ENCODE results near the gene KAZN. TPM values are rescaled to one million over a fixed set of nuclear protein-coding genes. Genes with fewer than 3 reads are reported as not detected.
A peak's percentile ranks its signal among the peaks of the same experiment; 100 is the strongest.

Gene KAZN
- total RNA-seq, 1 donor from 2014 or later, result 2.8 TPM

- Histone ChIP-seq H3K27me3 (ENCODE audit: control insufficient read depth, insufficient read depth, low read length) (no peaks in the 10 kb centered on the region), H3K36me3 (ENCODE audit: control insufficient read depth, insufficient read depth, low read length) (no peaks in the 10 kb centered on the region), H3K4me3 (ENCODE audit: low read depth, low read length) (no peak overlapping the region)
- DNase-seq (ENCODE audit: low read depth), result no peak
- TF ChIP-seq CTCF (IDR thresholded peaks at IDR 0.05; ENCODE audit: insufficient read depth, low read length, poor library complexity, severe bottlenecking), result no peak
Measured at GRCh38 chr1:15020943-15021745, 422.7 kb downstream of the KAZN start.

GRCh38 chr1:15022048-15022447, 423.6 kb downstream of the KAZN start:
- no peaks in the 10 kb centered on the region for H3K27me3 ChIP-seq (ENCODE audit: control insufficient read depth, insufficient read depth, low read length)
- TF ChIP-seq CTCF (IDR thresholded peaks at IDR 0.05; ENCODE audit: insufficient read depth, low read length, poor library complexity, severe bottlenecking), result no peak
- H3K36me3 ChIP-seq (ENCODE audit: control insufficient read depth, insufficient read depth, low read length), result no peaks in the 10 kb centered on the region
- no peak overlapping the region for H3K4me3 ChIP-seq (ENCODE audit: low read depth, low read length)
- DNase-seq (ENCODE audit: low read depth), result no peak

- Histone ChIP-seq H3K27me3 (ENCODE audit: control insufficient read depth, insufficient read depth, low read length) (no peaks in the 10 kb centered on the region), H3K4me3 (ENCODE audit: low read depth, low read length) (no peak overlapping the region), H3K36me3 (ENCODE audit: control insufficient read depth, insufficient read depth, low read length) (no peaks in the 10 kb centered on the region)
- no peak for TF ChIP-seq CTCF (IDR thresholded peaks at IDR 0.05; ENCODE audit: insufficient read depth, low read length, poor library complexity, severe bottlenecking)
- DNase-seq (ENCODE audit: low read depth), result no peak
Measured at GRCh38 chr1:15023205-15023604, 424.7 kb downstream of the KAZN start.

- no peak for DNase-seq (ENCODE audit: low read depth)
- no peaks in the 10 kb centered on the region for H3K27me3 ChIP-seq (ENCODE audit: control insufficient read depth, insufficient read depth, low read length)
- no peak for TF ChIP-seq CTCF (IDR thresholded peaks at IDR 0.05; ENCODE audit: insufficient read depth, low read length, poor library complexity, severe bottlenecking)
Measured at GRCh38 chr1:15023976-15024375, 425.5 kb downstream of the KAZN start.

GRCh38 chr1:15026117-15026489, 427.6 kb downstream of the KAZN start:
- no peak for DNase-seq (ENCODE audit: low read depth)
- TF ChIP-seq CTCF (IDR thresholded peaks at IDR 0.05; ENCODE audit: insufficient read depth, low read length, poor library complexity, severe bottlenecking), result no peak
- Histone ChIP-seq H3K36me3 (ENCODE audit: control insufficient read depth, insufficient read depth, low read length) (no peaks in the 10 kb centered on the region), H3K4me3 (ENCODE audit: low read depth, low read length) (no peak overlapping the region), H3K27me3 (ENCODE audit: control insufficient read depth, insufficient read depth, low read length) (no peaks in the 10 kb centered on the region)

More at GRCh38 chr1:15023976-15024375, 425.5 kb downstream of the KAZN start:
- no peak overlapping the region for H3K4me3 ChIP-seq (ENCODE audit: low read depth, low read length)
- H3K36me3 ChIP-seq (ENCODE audit: control insufficient read depth, insufficient read depth, low read length), result no peaks in the 10 kb centered on the region

- no peak for DNase-seq (ENCODE audit: low read depth)
- H3K4me3 ChIP-seq (ENCODE audit: low read depth, low read length), result no peak overlapping the region
Measured at GRCh38 chr1:15027515-15027986, 429.1 kb downstream of the KAZN start.

More at GRCh38 chr1:15027515-15027986, 429.1 kb downstream of the KAZN start:
- Histone ChIP-seq H3K36me3 (ENCODE audit: control insufficient read depth, insufficient read depth, low read length) (no peaks in the 10 kb centered on the region), H3K27me3 (ENCODE audit: control insufficient read depth, insufficient read depth, low read length) (no peaks in the 10 kb centered on the region)
- TF ChIP-seq CTCF (IDR thresholded peaks at IDR 0.05; ENCODE audit: insufficient read depth, low read length, poor library complexity, severe bottlenecking), result peak; percentile 93

All from kidney epithelial cell (primary cell).